Gastrocnemius medialis (tissue), 4 donors: ENCODE results near the gene FAM83C. TPM values are rescaled to one million over a fixed set of nuclear protein-coding genes. Genes with fewer than 3 reads are reported as not detected.

Experiments used
- ATAC-seq, 2 donors: fragments of 150-250 bp; one replicate each; pipeline ENCODE4 v1.9.1; 2016
- DNase-seq, 2 donors: peaks; one replicate each; pipeline ENCODE4 v3.0.0-alpha.2; 2019
- H3K27ac ChIP-seq, 4 donors: fragments of 200-600 bp; sonication (generic); 1 replicate in 1 of 4; 2 replicates in 3 of 4; pipeline ENCODE4 v1.5.1; 2016 to 2018; ENCODE audit warnings: mild to moderate bottlenecking in 2 of 4, moderate library complexity in 1 of 4
- H3K27me3 ChIP-seq, 3 donors: fragments of 200-600 bp; sonication (generic) in 2 of 3; 1 replicate in 1 of 3; 2 replicates in 2 of 3; pipeline versions ENCODE4 v1.5.1 to v1.6.0; 2016 to 2019; ENCODE audit warnings: mild to moderate bottlenecking in 1 of 3, moderate library complexity in 1 of 3
- H3K36me3 ChIP-seq, 2 donors: fragments of 200-600 bp; sonication (generic) in 1 of 2; one replicate each; pipeline ENCODE4 v1.5.1; 2017 to 2018
- H3K4me1 ChIP-seq, 2 donors: fragments of 200-600 bp; sonication (generic) in 1 of 2; one replicate each; pipeline ENCODE4 v1.5.1; 2016 to 2017; ENCODE audit warnings: mild to moderate bottlenecking in 2 of 2
- H3K4me3 ChIP-seq, 4 donors: fragments of 200-600 bp; sonication (generic) in 3 of 4; 1 replicate in 1 of 4; 2 replicates in 3 of 4; pipeline ENCODE4 v1.5.1; 2016 to 2019; ENCODE audit warnings: mild to moderate bottlenecking in 2 of 4
- H3K9me3 ChIP-seq, 3 donors: fragments of 200-600 bp; sonication (generic) in 2 of 3; 1 replicate in 1 of 3; 2 replicates in 2 of 3; pipeline ENCODE4 v1.5.1; 2016 to 2019
- POLR2A ChIP-seq, 2 donors: fragments of 450-650 bp; IDR thresholded peaks; one replicate each; pipeline ENCODE4 v1.6.1; 2017; ENCODE audit warnings: antibody characterized with exemption in 2 of 2, mild to moderate bottlenecking in 2 of 2, moderate library complexity in 2 of 2
- in situ Hi-C, 4 donors: fragments of 200-750 bp; cut with MboI; loops; one replicate each; pipeline versions ENCODE4 v1.15.0 to v1.8.0; 2017; ENCODE audit warnings: low sequenced_read_pairs in 4 of 4
- intact Hi-C: fragments of 100-400 bp; cut with DNase I; formaldehyde crosslinking; loops from one replicate; pipeline ENCODE4 v1.15.1; 2023; ENCODE audit warnings: low total_unique reads
- total RNA-seq, 4 donors: library from RNA; depleted of rRNA; stranded (reverse); fragments of >200 nt; gene quantifications; one replicate each; pipeline versions ENCODE4 v1.1.0 to v1.2.3, GENCODE V29; 2016
- TF ChIP-seq, protein P1 (sequence below), 5 experiments: fragments of 450-650 bp in 3 of 5; fragments of 200-600 bp in 2 of 5; sonication (generic) in 2 of 5; IDR thresholded peaks in 4 of 5; conservative IDR thresholded peaks in 1 of 5; 1 replicate in 4 of 5; 2 replicates in 1 of 5; pipeline ENCODE4 v1.5.1; 2016 to 2019; ENCODE audit warnings: antibody characterized with exemption in 5 of 5, mild to moderate bottlenecking in 3 of 5, moderate library complexity in 3 of 5

The FAM83C gene
- total RNA-seq, 4 donors from 2014 or later: not detected

DNA sequence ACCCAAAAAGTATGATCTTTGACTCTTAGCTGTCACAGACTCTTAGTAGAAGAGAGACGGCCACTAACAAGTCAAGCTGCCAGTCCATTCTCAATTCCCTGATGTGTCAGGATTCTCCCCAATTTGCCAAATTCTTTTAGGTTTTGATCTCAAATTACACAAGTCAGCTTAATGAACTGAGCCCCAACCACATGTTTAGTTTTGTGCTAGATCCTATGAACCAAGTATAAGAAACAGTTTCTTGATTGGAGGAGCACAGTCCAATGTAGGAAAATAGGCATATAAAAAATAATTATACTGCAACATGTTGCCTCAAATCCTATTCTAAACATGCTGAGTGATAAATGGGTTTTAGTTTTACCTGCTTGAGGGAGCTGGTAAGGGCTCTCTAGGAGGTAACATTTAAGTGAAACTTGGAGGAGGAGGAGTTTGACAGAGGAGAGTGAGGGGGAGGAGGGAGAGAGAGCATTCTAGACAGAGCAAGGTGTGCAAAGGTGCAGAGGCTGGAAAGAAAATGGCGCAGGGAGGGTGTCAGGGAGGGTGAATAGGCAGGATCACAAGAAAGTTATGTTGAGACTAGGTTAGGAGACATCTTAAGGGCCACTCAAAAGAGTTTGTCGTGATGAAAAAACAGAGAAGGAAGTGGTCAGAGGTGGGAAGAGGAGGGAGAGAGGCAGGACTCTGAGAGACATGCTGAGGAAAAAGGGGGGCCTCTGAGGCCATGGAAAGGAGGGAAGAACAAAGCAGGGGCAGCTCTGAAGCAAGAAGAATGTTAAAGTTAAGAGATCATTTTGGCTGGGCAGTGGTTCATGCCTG lies 22.8 kb upstream of the FAM83C start:
- H3K4me1 ChIP-seq: peaks cover 11 to 20% of the 10 kb centered on the region in 2 donors
- no peaks in the 10 kb centered on the region for H3K27me3 ChIP-seq
- peaks cover 0 to 7% of the 10 kb centered on the region in 2 donors for H3K36me3 ChIP-seq
- in situ Hi-C loops: no loop called here
- intact Hi-C loops: no loop called here
- H3K27ac ChIP-seq: no peak overlapping the region
- H3K4me3 ChIP-seq: no peak overlapping the region
- no peak for ATAC-seq
- no peaks in the 10 kb centered on the region for H3K9me3 ChIP-seq
- no peak for DNase-seq
- no peak for TF ChIP-seq POLR2A (IDR thresholded peaks at IDR 0.05)
- TF ChIP-seq, protein P1, sequence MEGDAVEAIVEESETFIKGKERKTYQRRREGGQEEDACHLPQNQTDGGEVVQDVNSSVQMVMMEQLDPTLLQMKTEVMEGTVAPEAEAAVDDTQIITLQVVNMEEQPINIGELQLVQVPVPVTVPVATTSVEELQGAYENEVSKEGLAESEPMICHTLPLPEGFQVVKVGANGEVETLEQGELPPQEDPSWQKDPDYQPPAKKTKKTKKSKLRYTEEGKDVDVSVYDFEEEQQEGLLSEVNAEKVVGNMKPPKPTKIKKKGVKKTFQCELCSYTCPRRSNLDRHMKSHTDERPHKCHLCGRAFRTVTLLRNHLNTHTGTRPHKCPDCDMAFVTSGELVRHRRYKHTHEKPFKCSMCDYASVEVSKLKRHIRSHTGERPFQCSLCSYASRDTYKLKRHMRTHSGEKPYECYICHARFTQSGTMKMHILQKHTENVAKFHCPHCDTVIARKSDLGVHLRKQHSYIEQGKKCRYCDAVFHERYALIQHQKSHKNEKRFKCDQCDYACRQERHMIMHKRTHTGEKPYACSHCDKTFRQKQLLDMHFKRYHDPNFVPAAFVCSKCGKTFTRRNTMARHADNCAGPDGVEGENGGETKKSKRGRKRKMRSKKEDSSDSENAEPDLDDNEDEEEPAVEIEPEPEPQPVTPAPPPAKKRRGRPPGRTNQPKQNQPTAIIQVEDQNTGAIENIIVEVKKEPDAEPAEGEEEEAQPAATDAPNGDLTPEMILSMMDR (IDR thresholded peaks at IDR 0.05 in 4 of 5, conservative IDR thresholded peaks at IDR 0.05 in 1 of 5): no peak

DNA sequence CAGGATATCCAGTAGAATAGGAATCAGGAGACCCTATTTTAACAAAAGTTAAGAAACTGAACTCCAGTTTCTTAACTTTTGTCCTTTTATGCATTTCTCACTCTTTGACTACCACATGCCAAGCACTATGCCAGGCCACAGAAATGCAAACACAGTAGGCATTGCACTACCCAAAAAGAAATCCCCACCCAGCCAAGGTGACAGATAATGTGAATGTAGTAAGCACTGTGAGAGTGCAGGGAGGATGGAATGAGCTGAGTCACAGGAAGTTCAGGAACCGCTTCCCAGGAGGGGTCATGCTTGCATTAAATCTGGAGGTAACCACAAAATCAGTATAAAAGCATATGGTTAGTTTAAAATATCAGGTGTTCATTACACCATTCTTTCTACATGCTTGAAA lies 20.1 kb upstream of the FAM83C start:
- no peaks in the 10 kb centered on the region for H3K9me3 ChIP-seq
- no peak for ATAC-seq
- no peaks in the 10 kb centered on the region for H3K27me3 ChIP-seq
- TF ChIP-seq POLR2A (IDR thresholded peaks at IDR 0.05): no peak
- TF ChIP-seq, protein P1 (IDR thresholded peaks at IDR 0.05 in 4 of 5, conservative IDR thresholded peaks at IDR 0.05 in 1 of 5): no peak
- H3K4me1 ChIP-seq: peaks cover 6 to 16% of the 10 kb centered on the region in 2 donors
- intact Hi-C loops (no loop called here), in situ Hi-C loops (no loop called here)
- H3K4me3 ChIP-seq: no peak overlapping the region
- H3K36me3 ChIP-seq: peaks cover 0 to 7% of the 10 kb centered on the region in 2 donors
- DNase-seq: no peak
- no peak overlapping the region for H3K27ac ChIP-seq

DNA sequence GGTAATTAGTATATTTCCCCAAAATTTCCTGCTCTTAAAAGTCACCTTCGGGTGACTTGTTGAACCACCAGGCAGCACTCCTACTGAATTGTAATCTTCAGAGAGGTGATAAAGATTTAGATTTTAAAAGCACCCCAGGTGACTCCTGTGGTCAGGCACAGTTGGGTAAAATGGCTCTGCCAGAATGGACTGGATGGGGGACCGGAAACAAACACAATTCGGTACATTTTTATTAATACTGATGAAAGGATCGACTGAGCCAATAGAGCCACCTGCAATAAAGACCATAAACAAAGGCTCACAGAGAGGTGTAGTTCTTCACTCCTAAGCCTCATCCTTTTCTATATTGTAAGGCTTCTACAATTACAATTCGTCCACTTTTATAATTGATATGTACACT lies 19.6 kb upstream of the FAM83C start:
- Histone ChIP-seq H3K36me3 (peaks cover 0 to 7% of the 10 kb centered on the region in 2 donors), H3K4me1 (peaks cover 10 to 20% of the 10 kb centered on the region in 2 donors), H3K27me3 (no peaks in the 10 kb centered on the region), H3K4me3 (no peak overlapping the region), H3K27ac (no peak overlapping the region), H3K9me3 (no peaks in the 10 kb centered on the region)
- DNase-seq (no peak), ATAC-seq (no peak)
- TF ChIP-seq, protein P1 (IDR thresholded peaks at IDR 0.05 in 4 of 5, conservative IDR thresholded peaks at IDR 0.05 in 1 of 5): no peak
- no peak for TF ChIP-seq POLR2A (IDR thresholded peaks at IDR 0.05)
- intact Hi-C loops (no loop called here), in situ Hi-C loops (no loop called here)

DNA sequence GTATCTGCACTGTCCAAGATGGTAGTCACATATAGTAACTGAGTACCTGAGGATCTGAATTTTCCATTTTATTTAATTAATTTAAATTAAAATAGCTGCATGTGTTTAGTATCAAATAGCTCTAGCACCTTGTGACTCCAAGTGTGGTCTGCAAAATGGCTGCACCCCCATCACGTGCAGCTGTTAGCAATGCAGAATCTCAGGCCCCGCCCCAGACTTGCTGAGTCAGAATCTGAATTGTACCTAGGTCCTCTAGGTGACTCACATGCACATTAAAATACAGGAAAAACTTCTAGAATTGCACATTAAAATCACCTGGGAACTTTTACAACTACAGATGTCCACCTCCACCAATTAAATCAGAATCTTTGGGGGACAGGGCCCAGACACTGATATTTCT lies 19.2 kb upstream of the FAM83C start:
- H3K27me3 ChIP-seq: no peaks in the 10 kb centered on the region
- H3K36me3 ChIP-seq: peaks cover 0 to 7% of the 10 kb centered on the region in 2 donors
- in situ Hi-C loops: no loop called here
- TF ChIP-seq POLR2A (IDR thresholded peaks at IDR 0.05): no peak
- TF ChIP-seq, protein P1 (IDR thresholded peaks at IDR 0.05 in 4 of 5, conservative IDR thresholded peaks at IDR 0.05 in 1 of 5): no peak
- no peak overlapping the region for H3K27ac ChIP-seq
- H3K4me3 ChIP-seq: no peak overlapping the region
- no peak for DNase-seq
- intact Hi-C loops: no loop called here
- no peaks in the 10 kb centered on the region for H3K9me3 ChIP-seq
- H3K4me1 ChIP-seq: peaks cover 12 to 25% of the 10 kb centered on the region in 2 donors
- no peak for ATAC-seq
